H9 (cell line): ENCODE results near the gene CDK6. TPM values are rescaled to one million over a fixed set of nuclear protein-coding genes. Genes with fewer than 3 reads are reported as not detected.

Experiments
- DNase-seq: peaks from one replicate; pipeline ENCODE4 v3.0.0-alpha.2; 2017
- H2AFZ ChIP-seq: one replicate; pipeline ENCODE4 v1.6.1; 2013; ENCODE audit warnings: mild to moderate bottlenecking, low read length, control low read depth, moderate library complexity
- H2AK5ac ChIP-seq: 2 replicates; pipeline ENCODE4 v1.6.1; 2013; ENCODE audit warnings: low read length, control low read depth, mixed read lengths; ENCODE audit not compliant: insufficient read length
- H2BK120ac ChIP-seq: one replicate; pipeline ENCODE4 v1.6.1; 2013; ENCODE audit warnings: low read depth, mild to moderate bottlenecking, low read length, control low read depth, inconsistent platforms; ENCODE audit not compliant: poor library complexity, severe bottlenecking
- H2BK12ac ChIP-seq: 2 replicates; pipeline ENCODE4 v1.6.1; 2013; ENCODE audit warnings: low read length, control low read depth, mixed read lengths, low read depth; ENCODE audit not compliant: insufficient read length
- H2BK15ac ChIP-seq: 2 replicates; pipeline ENCODE4 v1.6.1; 2013; ENCODE audit warnings: low read depth, low read length, control low read depth
- H2BK20ac ChIP-seq: one replicate; pipeline ENCODE4 v1.6.1; 2013; ENCODE audit warnings: low read depth, mild to moderate bottlenecking, low read length, control low read depth, inconsistent platforms; ENCODE audit not compliant: poor library complexity, severe bottlenecking
- H2BK5ac ChIP-seq: 2 replicates; pipeline ENCODE4 v1.6.1; 2013; ENCODE audit warnings: low read length, control low read depth, mixed read lengths; ENCODE audit not compliant: insufficient read length
- H3K14ac ChIP-seq: 2 replicates; pipeline ENCODE4 v1.6.1; 2013; ENCODE audit warnings: low read length, control low read depth; ENCODE audit not compliant: insufficient read depth
- H3K18ac ChIP-seq: 2 replicates; pipeline ENCODE4 v1.6.1; 2013; ENCODE audit warnings: low read depth, mild to moderate bottlenecking, mixed read lengths, low read length, control low read depth; ENCODE audit not compliant: insufficient read length
- H3K23ac ChIP-seq: 2 replicates; pipeline ENCODE4 v1.6.1; 2013; ENCODE audit warnings: low read length, control low read depth, mixed read lengths, low read depth; ENCODE audit not compliant: insufficient read length
- H3K23me2 ChIP-seq: 2 replicates; pipeline ENCODE4 v1.6.1; 2013; ENCODE audit warnings: low read depth, mild to moderate bottlenecking, mixed read lengths, low read length, control low read depth; ENCODE audit not compliant: insufficient read length, poor library complexity, severe bottlenecking
- H3K27ac ChIP-seq: 2 replicates; pipeline ENCODE4 v1.5.1; 2013; ENCODE audit warnings: low read length, control low read depth, mixed read lengths, low read depth; ENCODE audit not compliant: insufficient read length
- H3K27me3 ChIP-seq: 2 replicates; pipeline ENCODE4 v1.6.1; 2013; ENCODE audit warnings: low read length, control low read depth, inconsistent platforms; ENCODE audit not compliant: insufficient read depth
- H3K4ac ChIP-seq: 2 replicates; pipeline ENCODE4 v1.6.1; 2013; ENCODE audit warnings: low read depth, mild to moderate bottlenecking, control low read depth, inconsistent platforms, low read length, moderate library complexity
- H3K4me1 ChIP-seq: 2 replicates; pipeline ENCODE4 v1.6.1; 2013; ENCODE audit warnings: low read length, control low read depth, inconsistent platforms; ENCODE audit not compliant: insufficient read depth
- H3K4me2 ChIP-seq: 2 replicates; pipeline ENCODE4 v1.6.1; 2013; ENCODE audit warnings: low read length, control low read depth, mixed read lengths; ENCODE audit not compliant: insufficient read length, insufficient read depth
- H3K56ac ChIP-seq: 2 replicates; pipeline ENCODE4 v1.6.1; 2013; ENCODE audit warnings: low read depth, mild to moderate bottlenecking, mixed read lengths, low read length, control low read depth; ENCODE audit not compliant: insufficient read length
- H3K79me1 ChIP-seq: 2 replicates; pipeline ENCODE4 v1.6.1; 2013; ENCODE audit warnings: low read depth, mild to moderate bottlenecking, moderate library complexity, low read length, control low read depth, inconsistent platforms; ENCODE audit not compliant: insufficient read depth, poor library complexity, severe bottlenecking
- H3K79me2 ChIP-seq: 2 replicates; pipeline ENCODE4 v1.6.1; 2013; ENCODE audit warnings: low read length, control low read depth, inconsistent platforms; ENCODE audit not compliant: insufficient read depth
- H3K9ac ChIP-seq: 2 replicates; pipeline ENCODE4 v1.6.1; 2013; ENCODE audit warnings: low read length, control low read depth, mixed read lengths; ENCODE audit not compliant: insufficient read length; ENCODE audit errors: extremely low read depth
- H3K9me3 ChIP-seq: one replicate; pipeline ENCODE4 v1.6.1; 2013; ENCODE audit warnings: low read depth, low read length, inconsistent platforms; ENCODE audit not compliant: control insufficient read depth
- H3T11ph ChIP-seq: one replicate; pipeline ENCODE4 v1.6.1; 2013; ENCODE audit warnings: mild to moderate bottlenecking, low read length, control low read depth, inconsistent platforms
- H4K20me1 ChIP-seq: one replicate; pipeline ENCODE4 v1.6.1; 2013; ENCODE audit not compliant: control insufficient read depth, insufficient read length, insufficient read depth
- H4K5ac ChIP-seq: 2 replicates; pipeline ENCODE4 v1.6.1; 2013; ENCODE audit warnings: low read depth, mild to moderate bottlenecking, mixed read lengths, low read length, control low read depth; ENCODE audit not compliant: insufficient read length
- H4K8ac ChIP-seq: replicated peaks from 2 replicates; pipeline ENCODE4 v1.6.1; 2013; ENCODE audit warnings: low read length, control low read depth, mixed read lengths, low read depth; ENCODE audit not compliant: insufficient read length
- H4K91ac ChIP-seq: 2 replicates; pipeline ENCODE4 v1.6.1; 2013; ENCODE audit warnings: low read depth, mild to moderate bottlenecking, moderate library complexity, mixed read lengths, low read length, control low read depth; ENCODE audit not compliant: insufficient read length
- H3K27ac Mint-ChIP-seq, 3 experiments: 2 replicates in 2 of 3; 3 replicates in 1 of 3; pipeline ENCODE4 v1.8.0; 2020 to 2021; ENCODE audit warnings: mixed read lengths in 3 of 3, mild to moderate bottlenecking in 1 of 3, moderate library complexity in 1 of 3
- H3K27me3 Mint-ChIP-seq: 2 replicates; pipeline ENCODE4 v1.8.0; 2021; ENCODE audit warnings: low read depth, mild to moderate bottlenecking, moderate library complexity, mixed read lengths
- H3K36me3 Mint-ChIP-seq, 3 experiments: 2 replicates in 2 of 3; 3 replicates in 1 of 3; pipeline ENCODE4 v1.8.0; 2020 to 2021; ENCODE audit warnings: low read depth in 3 of 3, mixed read lengths in 3 of 3; ENCODE audit not compliant: insufficient read depth in 1 of 3
- H3K4me1 Mint-ChIP-seq, 2 experiments: 2 replicates each; pipeline ENCODE4 v1.8.0; 2020; ENCODE audit warnings: mixed read lengths in 2 of 2
- H3K4me3 Mint-ChIP-seq, 2 experiments: 2 replicates in 1 of 2; 3 replicates in 1 of 2; pipeline ENCODE4 v1.8.0; 2020 to 2021; ENCODE audit warnings: mild to moderate bottlenecking in 2 of 2, mixed read lengths in 2 of 2, moderate library complexity in 1 of 2
- H3K9me3 Mint-ChIP-seq, 2 experiments: 2 replicates in 1 of 2; 3 replicates in 1 of 2; pipeline ENCODE4 v1.8.0; 2020; ENCODE audit warnings: mild to moderate bottlenecking in 2 of 2, mixed read lengths in 2 of 2, moderate library complexity in 1 of 2
- WGBS: extraction: QIAGEN DNeasy Blood & Tissue Kit; methylation state at CpG from one replicate; pipeline ENCODE4 v1.1.7; 2013; ENCODE audit warnings: missing lambda C conversion rate, low lambda C conversion rate, mixed read lengths; ENCODE audit not compliant: insufficient read length; ENCODE audit errors: extremely low coverage; 5-methylcytosine and 5-hydroxymethylcytosine counted together
- total RNA-seq: library from RNA; stranded (reverse); gene quantifications from 2 replicates; pipeline ENCODE4 v1.2.1, GENCODE V29; 2021
- TF ChIP-seq, protein P1 (sequence below): fragments of 200-600 bp; sonication (generic); conservative IDR thresholded peaks from 3 replicates; pipeline ENCODE4 v1.8.0; 2021; ENCODE audit warnings: antibody characterized with exemption, mild to moderate bottlenecking

The CDK6 gene
- total RNA-seq, 1 experiment from 2014 or later, result 30.0 TPM

DNA sequence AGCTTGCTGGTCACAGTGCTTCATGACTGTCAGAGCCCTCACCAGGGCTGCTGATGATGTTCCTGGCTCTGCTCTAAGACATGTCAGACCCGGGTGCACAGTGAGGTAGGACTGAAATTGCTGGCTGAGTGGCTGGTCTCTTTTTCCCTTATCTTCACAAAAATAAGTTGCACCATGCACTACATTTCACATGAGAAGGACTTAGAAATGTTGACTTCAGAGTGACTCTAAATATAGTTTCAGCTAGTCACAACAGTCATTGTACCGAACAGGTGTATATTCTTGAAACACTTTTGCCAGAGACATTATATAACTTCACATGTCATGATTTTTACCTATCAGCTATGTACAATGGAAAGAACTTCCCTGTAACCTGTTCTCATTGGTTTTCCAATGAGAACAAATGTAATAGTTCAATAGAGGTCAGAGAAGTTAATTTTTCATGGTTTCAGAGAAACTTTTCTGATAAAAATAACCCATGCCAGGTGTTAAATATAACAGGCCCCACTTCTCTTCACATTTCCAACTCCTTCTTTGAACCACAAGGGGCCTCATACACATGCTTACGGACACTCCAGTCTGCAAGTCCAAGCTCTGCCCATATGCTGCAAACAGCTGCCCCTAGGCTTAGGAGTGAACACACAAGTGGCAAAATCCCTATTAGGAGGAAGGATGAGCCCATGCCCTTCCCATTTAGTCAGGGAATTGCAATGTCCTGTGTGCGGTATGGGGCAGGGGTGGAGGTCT, 115.6 kb downstream of the CDK6 start:
- Histone ChIP-seq H3K23me2 (no peaks in the 10 kb centered on the region), H2AFZ (no peak overlapping the region), H3K14ac (no peak overlapping the region), H4K91ac (no peak overlapping the region), H4K20me1 (no peaks in the 10 kb centered on the region), H3K79me2 (no peaks in the 10 kb centered on the region), H2BK15ac (no peak overlapping the region), H2AK5ac (no peak overlapping the region), H3T11ph (no peak overlapping the region), H3K27me3 (peaks cover 2% of the 10 kb centered on the region; the same call in 1 of the 2 replicates), H3K4ac (no peak overlapping the region), H4K5ac (no peak overlapping the region), H2BK12ac (no peak overlapping the region), H3K27ac (no peak overlapping the region), H3K4me2 (no peak overlapping the region), H3K18ac (no peak overlapping the region), H3K56ac (no peak overlapping the region), H2BK120ac (no peak overlapping the region), H3K4me1 (no peaks in the 10 kb centered on the region), H3K79me1 (no peaks in the 10 kb centered on the region), H4K8ac (no peak overlapping the region), H2BK5ac (no peak overlapping the region), H3K23ac (no peak overlapping the region), H3K9me3 (no peaks in the 10 kb centered on the region), H2BK20ac (no peak overlapping the region), H3K9ac (no peak overlapping the region)
- no CpG with 5 or more reads among the region's 4 CpGs for WGBS
- Mint-ChIP-seq H3K9me3 (no peaks in the 10 kb centered on the region), H3K4me1 (peaks cover 16 to 26% of the 10 kb centered on the region in 2 experiments), H3K27ac (no peak overlapping the region), H3K4me3 (no peak overlapping the region), H3K36me3 (peaks cover 0 to 4% (median 0%) of the 10 kb centered on the region in 3 experiments; a peak in 3 of 7 replicates), H3K27me3 (peaks cover 6% of the 10 kb centered on the region)
- TF ChIP-seq, protein P1, sequence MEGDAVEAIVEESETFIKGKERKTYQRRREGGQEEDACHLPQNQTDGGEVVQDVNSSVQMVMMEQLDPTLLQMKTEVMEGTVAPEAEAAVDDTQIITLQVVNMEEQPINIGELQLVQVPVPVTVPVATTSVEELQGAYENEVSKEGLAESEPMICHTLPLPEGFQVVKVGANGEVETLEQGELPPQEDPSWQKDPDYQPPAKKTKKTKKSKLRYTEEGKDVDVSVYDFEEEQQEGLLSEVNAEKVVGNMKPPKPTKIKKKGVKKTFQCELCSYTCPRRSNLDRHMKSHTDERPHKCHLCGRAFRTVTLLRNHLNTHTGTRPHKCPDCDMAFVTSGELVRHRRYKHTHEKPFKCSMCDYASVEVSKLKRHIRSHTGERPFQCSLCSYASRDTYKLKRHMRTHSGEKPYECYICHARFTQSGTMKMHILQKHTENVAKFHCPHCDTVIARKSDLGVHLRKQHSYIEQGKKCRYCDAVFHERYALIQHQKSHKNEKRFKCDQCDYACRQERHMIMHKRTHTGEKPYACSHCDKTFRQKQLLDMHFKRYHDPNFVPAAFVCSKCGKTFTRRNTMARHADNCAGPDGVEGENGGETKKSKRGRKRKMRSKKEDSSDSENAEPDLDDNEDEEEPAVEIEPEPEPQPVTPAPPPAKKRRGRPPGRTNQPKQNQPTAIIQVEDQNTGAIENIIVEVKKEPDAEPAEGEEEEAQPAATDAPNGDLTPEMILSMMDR, result no peak
- DNase-seq, result no peak
